ENCODE measurements around the gene MAPT. TPM values are rescaled to one million over a fixed set of nuclear protein-coding genes. Genes with fewer than 3 reads are reported as not detected.
"Not testable (repeated sequence)": the region's sequence is repeated elsewhere in the genome, so short reads cannot be mapped to it uniquely, and the experiment has no call there.

MAPT gene
- total RNA-seq, 1 donor from 2014 or later = 0.28 TPM

DNA sequence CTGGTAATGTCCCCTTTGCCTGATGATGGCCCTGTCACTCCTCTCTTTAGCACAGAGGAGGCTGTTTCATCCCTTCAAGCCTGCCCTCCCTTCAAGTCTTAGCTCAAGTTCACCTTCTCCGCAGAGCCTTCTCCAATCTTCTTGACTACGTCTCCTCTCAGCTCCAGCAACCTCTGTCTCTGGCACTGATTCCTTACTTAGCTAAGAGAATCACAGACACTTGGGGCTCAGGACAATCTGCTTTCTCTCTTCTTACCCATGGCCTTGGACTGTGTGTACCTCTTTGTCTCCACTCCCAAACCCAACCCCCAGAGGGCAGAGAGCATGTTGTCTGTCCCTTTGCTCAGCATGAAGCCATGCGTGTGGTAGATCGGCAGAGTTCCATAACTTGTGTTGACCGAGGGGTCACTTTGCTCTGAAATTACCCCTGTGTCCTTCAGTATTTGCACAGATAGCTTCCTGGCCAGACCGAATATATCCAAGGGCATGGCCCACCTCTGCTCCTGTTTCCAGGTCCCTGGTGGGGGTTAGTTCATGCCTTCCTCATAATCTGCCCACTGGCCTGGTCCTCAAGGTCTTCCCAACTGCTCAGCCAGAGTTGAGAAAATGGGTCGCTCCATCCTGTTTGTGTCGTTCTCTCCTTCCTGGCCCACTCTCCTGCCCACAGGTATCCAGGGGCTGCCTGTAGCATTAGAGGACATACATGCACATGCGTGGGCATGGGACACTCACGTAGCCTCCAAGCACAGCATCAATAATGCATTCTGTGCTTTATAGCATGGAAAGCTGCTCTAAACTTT lies 41.6 kb downstream of the MAPT start:
- no peaks in the 10 kb centered on the region for H3K27me3 Mint-ChIP-seq (ENCODE audit: unreplicated experiment)

DNA sequence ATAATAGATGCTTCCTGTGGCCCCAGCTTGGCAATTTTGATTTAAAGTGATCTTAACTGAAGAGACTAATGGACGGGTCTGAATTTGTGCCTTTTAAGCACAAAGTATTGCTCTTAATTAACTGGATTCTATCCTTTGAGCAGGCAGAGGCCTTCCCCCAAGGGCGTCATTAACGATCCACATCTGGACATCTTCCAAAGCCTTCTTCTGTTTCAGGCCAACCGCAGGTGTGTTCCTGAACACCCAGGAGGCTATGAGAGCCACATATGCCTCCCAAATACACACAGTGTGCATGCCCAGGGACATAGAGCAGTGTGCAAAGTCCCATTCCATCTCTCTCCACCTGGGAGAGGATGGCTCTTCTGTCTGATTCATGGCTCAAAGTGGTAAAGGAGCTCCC lies 42.3 kb downstream of the MAPT start:
- no peaks in the 10 kb centered on the region for H3K36me3 Mint-ChIP-seq (ENCODE audit: low read depth, unreplicated experiment)
- H3K4me3 Mint-ChIP-seq (ENCODE audit: unreplicated experiment) = no peak overlapping the region
- H3K27ac Mint-ChIP-seq (ENCODE audit: unreplicated experiment) = no peak overlapping the region
- TF ChIP-seq, protein P1, sequence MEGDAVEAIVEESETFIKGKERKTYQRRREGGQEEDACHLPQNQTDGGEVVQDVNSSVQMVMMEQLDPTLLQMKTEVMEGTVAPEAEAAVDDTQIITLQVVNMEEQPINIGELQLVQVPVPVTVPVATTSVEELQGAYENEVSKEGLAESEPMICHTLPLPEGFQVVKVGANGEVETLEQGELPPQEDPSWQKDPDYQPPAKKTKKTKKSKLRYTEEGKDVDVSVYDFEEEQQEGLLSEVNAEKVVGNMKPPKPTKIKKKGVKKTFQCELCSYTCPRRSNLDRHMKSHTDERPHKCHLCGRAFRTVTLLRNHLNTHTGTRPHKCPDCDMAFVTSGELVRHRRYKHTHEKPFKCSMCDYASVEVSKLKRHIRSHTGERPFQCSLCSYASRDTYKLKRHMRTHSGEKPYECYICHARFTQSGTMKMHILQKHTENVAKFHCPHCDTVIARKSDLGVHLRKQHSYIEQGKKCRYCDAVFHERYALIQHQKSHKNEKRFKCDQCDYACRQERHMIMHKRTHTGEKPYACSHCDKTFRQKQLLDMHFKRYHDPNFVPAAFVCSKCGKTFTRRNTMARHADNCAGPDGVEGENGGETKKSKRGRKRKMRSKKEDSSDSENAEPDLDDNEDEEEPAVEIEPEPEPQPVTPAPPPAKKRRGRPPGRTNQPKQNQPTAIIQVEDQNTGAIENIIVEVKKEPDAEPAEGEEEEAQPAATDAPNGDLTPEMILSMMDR (IDR thresholded peaks at IDR 0.05; ENCODE audit: unreplicated experiment) = no peak
- no peaks in the 10 kb centered on the region for H3K27me3 Mint-ChIP-seq (ENCODE audit: unreplicated experiment)
- peaks cover 1% of the 10 kb centered on the region for H3K4me1 Mint-ChIP-seq (ENCODE audit: unreplicated experiment)
- H3K9me3 Mint-ChIP-seq (ENCODE audit: unreplicated experiment) = no peaks in the 10 kb centered on the region
- DNase-seq (ENCODE audit: low spot score) = no peak

More for the DNA sequence above, 41.6 kb downstream of the MAPT start:
- H3K27ac Mint-ChIP-seq (ENCODE audit: unreplicated experiment) = no peak overlapping the region
- H3K4me1 Mint-ChIP-seq (ENCODE audit: unreplicated experiment) = no peaks in the 10 kb centered on the region
- DNase-seq (ENCODE audit: low spot score) = no peak
- H3K9me3 Mint-ChIP-seq (ENCODE audit: unreplicated experiment) = no peaks in the 10 kb centered on the region
- no peaks in the 10 kb centered on the region for H3K36me3 Mint-ChIP-seq (ENCODE audit: low read depth, unreplicated experiment)
- H3K4me3 Mint-ChIP-seq (ENCODE audit: unreplicated experiment) = no peak overlapping the region
- TF ChIP-seq, protein P1 (IDR thresholded peaks at IDR 0.05; ENCODE audit: unreplicated experiment) = no peak

DNA sequence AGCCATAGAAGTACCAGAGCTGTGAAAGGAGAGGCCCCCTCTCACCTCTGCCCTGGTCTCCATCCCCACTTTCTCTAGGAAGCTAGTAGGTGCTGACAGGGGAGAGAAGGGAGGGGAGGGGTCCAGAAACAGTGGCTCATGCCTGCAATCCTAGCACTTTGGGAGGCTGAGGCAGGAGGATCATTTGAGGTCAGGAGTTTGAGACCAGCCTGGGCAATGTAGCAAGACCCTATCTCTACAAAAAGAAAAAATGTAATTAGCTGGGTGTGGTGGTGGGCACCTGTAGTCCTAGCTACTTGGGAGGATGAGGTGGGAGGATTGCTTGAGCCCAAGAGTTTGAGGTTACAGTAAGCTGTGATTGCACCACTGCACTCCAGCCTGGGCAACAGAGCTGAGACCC lies 42.8 kb downstream of the MAPT start:
- H3K36me3 Mint-ChIP-seq (ENCODE audit: low read depth, unreplicated experiment); H3K27ac Mint-ChIP-seq (ENCODE audit: unreplicated experiment); H3K4me3 Mint-ChIP-seq (ENCODE audit: unreplicated experiment); H3K4me1 Mint-ChIP-seq (ENCODE audit: unreplicated experiment); DNase-seq (ENCODE audit: low spot score); H3K27me3 Mint-ChIP-seq (ENCODE audit: unreplicated experiment); H3K9me3 Mint-ChIP-seq (ENCODE audit: unreplicated experiment): not testable (repeated sequence)

DNA sequence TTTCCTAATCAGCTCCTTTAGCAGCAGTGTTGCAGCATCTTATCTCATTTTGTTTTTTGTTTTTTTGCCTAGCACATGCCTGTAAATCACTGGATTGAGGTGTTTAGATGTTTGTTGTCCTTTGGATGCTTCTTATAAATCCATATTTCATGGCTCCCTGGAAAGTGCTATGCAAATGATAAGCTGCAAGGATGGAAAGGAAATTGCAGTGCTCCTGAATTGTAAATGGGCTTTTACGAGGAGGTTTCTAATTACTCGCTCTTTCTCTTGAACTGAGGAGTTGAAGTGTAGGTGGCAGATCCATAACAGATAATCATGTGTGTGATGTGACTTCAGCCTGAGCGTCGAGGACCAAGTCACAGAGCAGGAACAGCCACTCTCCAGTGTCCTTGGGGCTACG lies 45.0 kb downstream of the MAPT start:
- H3K4me1 Mint-ChIP-seq (ENCODE audit: unreplicated experiment) = peaks cover 7% of the 10 kb centered on the region

DNA sequence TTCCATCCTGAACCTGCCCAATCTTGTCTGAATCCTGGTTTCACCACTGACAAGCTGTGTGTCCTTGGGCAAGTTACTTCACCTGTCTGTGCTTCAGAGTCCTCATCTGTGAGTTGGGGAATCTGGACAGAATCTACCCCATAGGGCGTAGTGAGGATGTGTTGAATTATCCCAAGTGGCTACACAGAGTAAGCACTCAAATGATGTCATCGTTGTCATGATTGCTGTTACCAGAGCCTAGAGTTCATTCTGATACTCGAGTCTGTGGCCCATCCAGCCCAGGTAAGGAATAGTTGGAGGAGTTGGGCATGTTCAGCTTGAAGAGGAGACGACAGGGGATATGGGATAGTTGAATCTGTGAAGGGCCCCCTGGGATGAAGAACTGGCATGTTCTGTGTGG lies 45.9 kb downstream of the MAPT start:
- peaks cover 6% of the 10 kb centered on the region for H3K27me3 Mint-ChIP-seq (ENCODE audit: unreplicated experiment)
- DNase-seq (ENCODE audit: low spot score) = no peak
- no peak overlapping the region for H3K4me3 Mint-ChIP-seq (ENCODE audit: unreplicated experiment)
- H3K27ac Mint-ChIP-seq (ENCODE audit: unreplicated experiment) = no peak overlapping the region
- TF ChIP-seq, protein P1 (IDR thresholded peaks at IDR 0.05; ENCODE audit: unreplicated experiment) = no peak
- no peaks in the 10 kb centered on the region for H3K36me3 Mint-ChIP-seq (ENCODE audit: low read depth, unreplicated experiment)
- H3K9me3 Mint-ChIP-seq (ENCODE audit: unreplicated experiment) = no peaks in the 10 kb centered on the region
- H3K4me1 Mint-ChIP-seq (ENCODE audit: unreplicated experiment) = peaks cover 7% of the 10 kb centered on the region

More for the DNA sequence above, 45.0 kb downstream of the MAPT start:
- no peak for DNase-seq (ENCODE audit: low spot score)
- Mint-ChIP-seq H3K36me3 (ENCODE audit: low read depth, unreplicated experiment) (no peaks in the 10 kb centered on the region), H3K27ac (ENCODE audit: unreplicated experiment) (peak overlapping the region; percentile 33), H3K4me3 (ENCODE audit: unreplicated experiment) (no peak overlapping the region), H3K9me3 (ENCODE audit: unreplicated experiment) (no peaks in the 10 kb centered on the region), H3K27me3 (ENCODE audit: unreplicated experiment) (peaks cover 3% of the 10 kb centered on the region)
- TF ChIP-seq, protein P1 (IDR thresholded peaks at IDR 0.05; ENCODE audit: unreplicated experiment) = no peak
